NCI-H748 (cell line): ENCODE data around the gene HIP1R.

ENCODE experiments used
- DNase-seq: peaks from one replicate; lab custom pipeline; 2025; ENCODE audit not compliant: unreplicated experiment; lab: John Stamatoyannopoulos, UW

Gene HIP1R

GRCh38 chr12:122859303-122860039 is 24.2 kb downstream of the HIP1R start:
- no peak for DNase-seq

GRCh38 chr12:122860040-122860853 is 25.0 kb downstream of the HIP1R start:
- DNase-seq: peak; percentile 63

- no peak for DNase-seq
Observed at GRCh38 chr12:122860854-122861586, 25.8 kb downstream of the HIP1R start.

GRCh38 chr12:122861587-122861970 is 26.3 kb downstream of the HIP1R start:
- no peak for DNase-seq

- DNase-seq: no peak
Observed at GRCh38 chr12:122862110-122862634, 26.9 kb downstream of the HIP1R start.

- peak; percentile 59 for DNase-seq
Observed at GRCh38 chr12:122862872-122863701, 27.8 kb downstream of the HIP1R start.

- no peak for DNase-seq
Observed at GRCh38 chr12:122864894-122865253, 29.6 kb downstream of the HIP1R start.

GRCh38 chr12:122865268-122866231 is 30.3 kb downstream of the HIP1R start:
- no peak for DNase-seq

- DNase-seq: no peak
Observed at GRCh38 chr12:122866379-122866778, 31.1 kb downstream of the HIP1R start.

GRCh38 chr12:122866950-122867607 is 31.8 kb downstream of the HIP1R start:
- no peak for DNase-seq

- no peak for DNase-seq
Observed at GRCh38 chr12:122867691-122868461, 32.6 kb downstream of the HIP1R start.

GRCh38 chr12:122868471-122869177 is 33.4 kb downstream of the HIP1R start:
- DNase-seq: no peak

- no peak for DNase-seq
Observed at GRCh38 chr12:122869207-122869973, 34.1 kb downstream of the HIP1R start.

- no peak for DNase-seq
Observed at GRCh38 chr12:122870163-122870842, 35.0 kb downstream of the HIP1R start.

- no peak for DNase-seq
Observed at GRCh38 chr12:122870867-122871664, 35.8 kb downstream of the HIP1R start.
